Liver (tissue), 9 donors: ENCODE results near the gene UNG. TPM values are rescaled to one million over a fixed set of nuclear protein-coding genes. Genes with fewer than 3 reads are reported as not detected.

Experiments
- DNase-seq: peaks from one replicate; pipeline ENCODE4 v3.0.0-alpha.2; 2017; ENCODE audit warnings: low spot score
- H3K27ac ChIP-seq, 2 donors: one replicate each; pipeline ENCODE4 v1.7.0; 2013; ENCODE audit warnings: inconsistent platforms in 2 of 2, low read length in 2 of 2, control low read depth in 1 of 2, low read depth in 1 of 2, mild to moderate bottlenecking in 1 of 2
- H3K27me3 ChIP-seq, 4 donors: one replicate each; pipeline versions ENCODE4 v1.6.1 to v1.7.0; 2013; ENCODE audit warnings: low read length in 3 of 4, inconsistent platforms in 1 of 4, mild to moderate bottlenecking in 1 of 4, moderate library complexity in 1 of 4; ENCODE audit not compliant: control insufficient read depth in 4 of 4, insufficient read depth in 4 of 4
- H3K36me3 ChIP-seq, 4 donors: one replicate each; pipeline versions ENCODE4 v1.6.1 to v1.7.0; 2013; ENCODE audit warnings: low read length in 3 of 4, mild to moderate bottlenecking in 3 of 4, low read depth in 1 of 4, moderate library complexity in 1 of 4; ENCODE audit not compliant: control insufficient read depth in 4 of 4, insufficient read depth in 3 of 4
- H3K4me1 ChIP-seq, 4 donors: one replicate each; pipeline versions ENCODE4 v1.6.1 to v1.7.0; 2013; ENCODE audit warnings: low read length in 3 of 4, mild to moderate bottlenecking in 3 of 4, moderate library complexity in 1 of 4; ENCODE audit not compliant: control insufficient read depth in 4 of 4, insufficient read depth in 4 of 4
- H3K4me3 ChIP-seq, 3 donors: one replicate each; pipeline versions ENCODE4 v1.6.1 to v1.7.0; 2013; ENCODE audit warnings: low read length in 3 of 3, control low read depth in 1 of 3, low read depth in 1 of 3, mild to moderate bottlenecking in 1 of 3
- H3K9ac ChIP-seq, 2 donors: one replicate each; pipeline ENCODE4 v1.7.0; 2013; ENCODE audit warnings: low read length in 2 of 2, mild to moderate bottlenecking in 2 of 2, moderate library complexity in 2 of 2, control low read depth in 1 of 2, low read depth in 1 of 2
- H3K9me3 ChIP-seq, 4 donors: one replicate each; pipeline versions ENCODE4 v1.6.1 to v1.7.0; 2013; ENCODE audit warnings: low read length in 3 of 4; ENCODE audit not compliant: control insufficient read depth in 4 of 4
- ATF3 ChIP-seq: IDR thresholded peaks from 2 replicates; pipeline ENCODE4 v1.6.1; 2016; ENCODE audit warnings: antibody characterized with exemption
- EGR1 ChIP-seq, 2 donors: IDR thresholded peaks; 2 replicates each; pipeline ENCODE4 v1.6.1; 2016 to 2018; ENCODE audit warnings: antibody characterized with exemption in 2 of 2, low read depth in 2 of 2
- FOXA1 ChIP-seq: IDR thresholded peaks from 2 replicates; pipeline ENCODE4 v1.6.1; 2016; ENCODE audit warnings: antibody characterized with exemption
- FOXA2 ChIP-seq: IDR thresholded peaks from 2 replicates; pipeline ENCODE4 v1.6.1; 2016; ENCODE audit warnings: antibody characterized with exemption
- GABPA ChIP-seq, 2 donors: IDR thresholded peaks in 1 of 2; conservative IDR thresholded peaks in 1 of 2; 2 replicates each; pipeline ENCODE4 v1.6.1; 2016; ENCODE audit warnings: antibody characterized with exemption in 2 of 2, mild to moderate bottlenecking in 1 of 2, moderate library complexity in 1 of 2
- HNF4A ChIP-seq, 2 donors: conservative IDR thresholded peaks; 2 replicates each; pipeline ENCODE4 v1.6.1; 2016; ENCODE audit warnings: antibody characterized with exemption in 2 of 2, mild to moderate bottlenecking in 2 of 2
- HNF4G ChIP-seq: IDR thresholded peaks from 2 replicates; pipeline ENCODE4 v1.6.1; 2016; ENCODE audit warnings: antibody characterized with exemption
- JUND ChIP-seq, 2 donors: IDR thresholded peaks; 2 replicates each; pipeline ENCODE4 v1.6.1; 2016; ENCODE audit warnings: antibody characterized with exemption in 2 of 2
- NR2F2 ChIP-seq: IDR thresholded peaks from 2 replicates; pipeline ENCODE4 v1.6.1; 2016; ENCODE audit warnings: antibody characterized with exemption
- RAD21 ChIP-seq, 2 donors: IDR thresholded peaks; 2 replicates each; pipeline ENCODE4 v1.6.1; 2016; ENCODE audit warnings: antibody characterized with exemption in 2 of 2, mild to moderate bottlenecking in 2 of 2
- REST ChIP-seq: IDR thresholded peaks from 2 replicates; pipeline ENCODE4 v1.6.1; 2016; ENCODE audit warnings: antibody characterized with exemption, mild to moderate bottlenecking
- RXRA ChIP-seq, 2 donors: IDR thresholded peaks; 2 replicates each; pipeline ENCODE4 v1.6.1; 2017 to 2018; ENCODE audit warnings: antibody characterized with exemption in 2 of 2, mild to moderate bottlenecking in 1 of 2
- SP1 ChIP-seq: IDR thresholded peaks from 2 replicates; pipeline ENCODE4 v1.6.1; 2018; ENCODE audit warnings: antibody characterized with exemption, mild to moderate bottlenecking
- TAF1 ChIP-seq: conservative IDR thresholded peaks from 2 replicates; pipeline ENCODE4 v1.6.1; 2016; ENCODE audit warnings: antibody characterized with exemption, mild to moderate bottlenecking
- YY1 ChIP-seq: IDR thresholded peaks from 2 replicates; pipeline ENCODE4 v1.6.1; 2016; ENCODE audit warnings: antibody characterized with exemption, mild to moderate bottlenecking
- ZBTB33 ChIP-seq: IDR thresholded peaks from 2 replicates; pipeline ENCODE4 v1.6.1; 2016; ENCODE audit warnings: antibody characterized with exemption
- WGBS: extraction: QIAGEN DNeasy Blood & Tissue Kit; methylation state at CpG from one replicate; pipeline ENCODE4 v1.1.7; 2013; 5-methylcytosine and 5-hydroxymethylcytosine counted together
- polyA plus RNA-seq, 2 donors: library from polyadenylated mRNA; stranded (reverse) in 1 of 2; unstranded in 1 of 2; fragments of 200-250 nt in 1 of 2; fragments of >200 nt in 1 of 2; fragmentation: Nextera tagmentation in 1 of 2; extraction: Ambion mirVana in 1 of 2; gene quantifications; one replicate each; pipeline versions ENCODE4 v1.2.1 to v1.2.3, GENCODE V29; 2013 to 2015
- total RNA-seq, 2 donors: library from RNA; depleted of rRNA; stranded (reverse); fragments of >200 nt; gene quantifications; one replicate each; pipeline ENCODE4 v1.2.3, GENCODE V29; 2014
- TF ChIP-seq, protein P1 (sequence below): IDR thresholded peaks from 2 replicates; pipeline ENCODE4 v1.6.1; 2016; ENCODE audit warnings: antibody characterized with exemption
- TF ChIP-seq, protein P2 (sequence below): fragments of 150-350 bp; IDR thresholded peaks from 2 replicates; pipeline ENCODE4 v1.5.1; 2017; ENCODE audit warnings: improper control_type of control experiment, low read depth, low read length; ENCODE audit not compliant: missing input control
- donor health status: healthy.
- donor health status: healthy.
- donor health status: healthy.
- donor health status: healthy.
- donor health status: healthy.

Gene UNG
- total and polyA plus RNA-seq, 4 donors: 9.4 to 22.1 (median 14.9) TPM

DNA sequence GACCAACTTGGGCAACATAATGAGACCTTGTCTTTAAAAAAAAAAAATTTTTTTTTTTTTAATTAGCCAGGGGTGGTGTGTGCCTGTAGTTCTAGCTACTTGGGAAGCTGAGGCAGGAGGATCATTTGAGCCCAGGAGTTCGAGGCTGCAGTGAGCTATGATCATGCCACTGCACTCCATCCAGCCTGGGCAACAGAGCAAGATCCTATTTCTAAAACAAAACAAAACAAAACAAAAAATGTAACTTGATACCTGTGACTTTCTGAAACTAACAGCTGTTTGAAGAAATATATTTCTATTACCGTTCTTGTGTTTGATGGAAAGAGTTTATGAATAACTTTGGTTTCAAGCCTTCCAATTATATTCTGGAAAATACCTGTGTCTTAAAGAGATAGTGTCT is 17.2 kb downstream of the UNG start:
- Histone ChIP-seq H3K9ac (peak overlapping the region in 1 of 2 donors; percentile 47), H3K36me3 (no peaks in the 10 kb centered on the region), H3K27me3 (no peaks in the 10 kb centered on the region), H3K4me1 (peaks cover 20 to 83% (median 75%) of the 10 kb centered on the region in 4 donors), H3K27ac (peak overlapping the region; percentile 78 to 85), H3K9me3 (no peaks in the 10 kb centered on the region), H3K4me3 (peak overlapping the region in 1 of 3 donors; percentile 14)
- TF ChIP-seq RXRA (IDR thresholded peaks at IDR 0.05) (no peak), FOXA1 (no peak), HNF4G (no peak), NR2F2 (no peak), ATF3 (no peak), EGR1 (IDR thresholded peaks at IDR 0.05; ENCODE audit: low read depth in 2 of 2) (no peak), SP1 (no peak), HNF4A (conservative IDR thresholded peaks at IDR 0.05) (no peak), JUND (IDR thresholded peaks at IDR 0.05) (no peak), REST (no peak), ZBTB33 (no peak), YY1 (no peak), FOXA2 (no peak), GABPA (IDR thresholded peaks at IDR 0.05 in 1 of 2, conservative IDR thresholded peaks at IDR 0.05 in 1 of 2) (no peak)
- TF ChIP-seq, protein P1, sequence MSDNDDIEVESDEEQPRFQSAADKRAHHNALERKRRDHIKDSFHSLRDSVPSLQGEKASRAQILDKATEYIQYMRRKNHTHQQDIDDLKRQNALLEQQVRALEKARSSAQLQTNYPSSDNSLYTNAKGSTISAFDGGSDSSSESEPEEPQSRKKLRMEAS: no peak
- TF ChIP-seq, protein P2, sequence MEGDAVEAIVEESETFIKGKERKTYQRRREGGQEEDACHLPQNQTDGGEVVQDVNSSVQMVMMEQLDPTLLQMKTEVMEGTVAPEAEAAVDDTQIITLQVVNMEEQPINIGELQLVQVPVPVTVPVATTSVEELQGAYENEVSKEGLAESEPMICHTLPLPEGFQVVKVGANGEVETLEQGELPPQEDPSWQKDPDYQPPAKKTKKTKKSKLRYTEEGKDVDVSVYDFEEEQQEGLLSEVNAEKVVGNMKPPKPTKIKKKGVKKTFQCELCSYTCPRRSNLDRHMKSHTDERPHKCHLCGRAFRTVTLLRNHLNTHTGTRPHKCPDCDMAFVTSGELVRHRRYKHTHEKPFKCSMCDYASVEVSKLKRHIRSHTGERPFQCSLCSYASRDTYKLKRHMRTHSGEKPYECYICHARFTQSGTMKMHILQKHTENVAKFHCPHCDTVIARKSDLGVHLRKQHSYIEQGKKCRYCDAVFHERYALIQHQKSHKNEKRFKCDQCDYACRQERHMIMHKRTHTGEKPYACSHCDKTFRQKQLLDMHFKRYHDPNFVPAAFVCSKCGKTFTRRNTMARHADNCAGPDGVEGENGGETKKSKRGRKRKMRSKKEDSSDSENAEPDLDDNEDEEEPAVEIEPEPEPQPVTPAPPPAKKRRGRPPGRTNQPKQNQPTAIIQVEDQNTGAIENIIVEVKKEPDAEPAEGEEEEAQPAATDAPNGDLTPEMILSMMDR: no peak
- WGBS: 43% methylated on average over 2 of the region's 2 CpGs
- no peak for DNase-seq

DNA sequence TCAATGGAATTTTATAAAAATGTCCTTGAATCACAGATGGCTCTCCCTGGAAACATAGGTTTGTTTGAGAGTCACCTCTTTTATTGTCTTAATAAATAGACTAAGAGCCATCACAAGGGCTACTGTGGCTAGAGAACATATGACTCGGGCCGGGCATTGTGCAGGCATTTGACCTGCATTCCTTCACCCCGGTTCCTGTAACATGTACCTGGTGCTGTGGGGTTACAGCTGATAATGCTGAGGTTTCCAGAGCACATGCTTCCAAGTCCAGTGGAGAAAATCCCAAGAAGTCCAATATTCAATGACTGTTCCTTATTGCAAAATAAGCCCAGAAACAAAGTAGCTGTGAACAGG is 18.0 kb downstream of the UNG start:
- H3K4me3 ChIP-seq: peak overlapping the region in 2 of 3 donors; percentile 5 to 14
- H3K9me3 ChIP-seq: no peaks in the 10 kb centered on the region
- DNase-seq: no peak
- H3K4me1 ChIP-seq: peaks cover 15 to 85% (median 72%) of the 10 kb centered on the region in 4 donors
- WGBS: 31% methylated on average over 3 of the region's 3 CpGs
- peak overlapping the region in 1 of 2 donors; percentile 47 for H3K9ac ChIP-seq
- peak overlapping the region; percentile 78 to 85 for H3K27ac ChIP-seq
- no peaks in the 10 kb centered on the region for H3K36me3 ChIP-seq
- no peaks in the 10 kb centered on the region for H3K27me3 ChIP-seq
- TF ChIP-seq TAF1: no peak
- no peak for TF ChIP-seq EGR1 (IDR thresholded peaks at IDR 0.05; ENCODE audit: low read depth in 2 of 2)
- TF ChIP-seq, protein P2: no peak
- TF ChIP-seq NR2F2: no peak
- TF ChIP-seq HNF4G: no peak
- TF ChIP-seq SP1: no peak
- TF ChIP-seq REST: no peak
- no peak for TF ChIP-seq HNF4A (conservative IDR thresholded peaks at IDR 0.05)
- no peak for TF ChIP-seq FOXA2
- TF ChIP-seq, protein P1: no peak
- TF ChIP-seq FOXA1: no peak
- no peak for TF ChIP-seq RAD21 (IDR thresholded peaks at IDR 0.05)
- TF ChIP-seq JUND (IDR thresholded peaks at IDR 0.05): no peak
- TF ChIP-seq YY1: no peak
